Measurements from ENCODE around the gene AKR1C8.
A peak's percentile ranks its signal among the peaks of the same experiment; 100 is the strongest.

AKR1C8 gene

GRCh38 chr10:5168897-5169420, 16.0 kb downstream of the AKR1C8 start:
- in situ Hi-C loops (cut with HindIII; ENCODE audit: low sequenced_read_pairs): no loop called here
- H3K4me3 ChIP-seq (ENCODE audit: low read depth, low read length): no peak overlapping the region
- DNase-seq (ENCODE audit: low read depth, low spot score): no peak
- no peak for TF ChIP-seq CTCF (IDR thresholded peaks at IDR 0.05; ENCODE audit: low read depth, low read length)

GRCh38 chr10:5165738-5166137, 19.2 kb downstream of the AKR1C8 start:
- no peak overlapping the region for H3K4me3 ChIP-seq (ENCODE audit: low read depth, low read length)
- DNase-seq (ENCODE audit: low read depth, low spot score): peak; percentile 0
- TF ChIP-seq CTCF (IDR thresholded peaks at IDR 0.05; ENCODE audit: low read depth, low read length): no peak
- in situ Hi-C loops (cut with HindIII; ENCODE audit: low sequenced_read_pairs): no loop called here

- no peak overlapping the region for H3K4me3 ChIP-seq (ENCODE audit: low read depth, low read length)
- in situ Hi-C loops (cut with HindIII; ENCODE audit: low sequenced_read_pairs): no loop called here
- DNase-seq (ENCODE audit: low read depth, low spot score): no peak
- TF ChIP-seq CTCF (IDR thresholded peaks at IDR 0.05; ENCODE audit: low read depth, low read length): no peak
Observed at GRCh38 chr10:5163487-5163886, 21.5 kb downstream of the AKR1C8 start.

- no peak overlapping the region for H3K4me3 ChIP-seq (ENCODE audit: low read depth, low read length)
- in situ Hi-C loops (cut with HindIII; ENCODE audit: low sequenced_read_pairs): no loop called here
- no peak for TF ChIP-seq CTCF (IDR thresholded peaks at IDR 0.05; ENCODE audit: low read depth, low read length)
- no peak for DNase-seq (ENCODE audit: low read depth, low spot score)
Observed at GRCh38 chr10:5159126-5159525, 25.8 kb downstream of the AKR1C8 start.

GRCh38 chr10:5157501-5157900, 27.4 kb downstream of the AKR1C8 start:
- TF ChIP-seq CTCF (IDR thresholded peaks at IDR 0.05; ENCODE audit: low read depth, low read length): no peak
- DNase-seq (ENCODE audit: low read depth, low spot score): no peak
- in situ Hi-C loops (cut with HindIII; ENCODE audit: low sequenced_read_pairs): no loop called here
- no peak overlapping the region for H3K4me3 ChIP-seq (ENCODE audit: low read depth, low read length)

- TF ChIP-seq CTCF (IDR thresholded peaks at IDR 0.05; ENCODE audit: low read depth, low read length): no peak
- H3K4me3 ChIP-seq (ENCODE audit: low read depth, low read length): no peak overlapping the region
- no peak for DNase-seq (ENCODE audit: low read depth, low spot score)
- in situ Hi-C loops (cut with HindIII; ENCODE audit: low sequenced_read_pairs): no loop called here
Observed at GRCh38 chr10:5155951-5156350, 29.0 kb downstream of the AKR1C8 start.

GRCh38 chr10:5151076-5151475, 33.9 kb downstream of the AKR1C8 start:
- in situ Hi-C loops (cut with HindIII; ENCODE audit: low sequenced_read_pairs): no loop called here
- DNase-seq (ENCODE audit: low read depth, low spot score): no peak
- no peak for TF ChIP-seq CTCF (IDR thresholded peaks at IDR 0.05; ENCODE audit: low read depth, low read length)
- H3K4me3 ChIP-seq (ENCODE audit: low read depth, low read length): no peak overlapping the region
